IMR-90 (cell line): Measurements from ENCODE around the gene OSBPL8. TPM values are rescaled to one million over a fixed set of nuclear protein-coding genes. Genes with fewer than 3 reads are reported as not detected.

ENCODE experiments used
- CHD1 ChIP-seq: IDR thresholded peaks from 2 replicates; pipeline ENCODE4 v1.6.1; 2012; ENCODE audit warnings: low read depth, low read length, improper control_type of control experiment
- FOS ChIP-seq: fragments of 150-350 bp; IDR thresholded peaks from 2 replicates; pipeline ENCODE4 v1.6.1; 2016; ENCODE audit warnings: low read depth, low read length
- MAFK ChIP-seq: IDR thresholded peaks from 2 replicates; pipeline ENCODE4 v1.6.1; 2012; ENCODE audit warnings: low read depth, low read length, improper control_type of control experiment
- polyA plus RNA-seq, 3 experiments: library from polyadenylated mRNA; depleted of rRNA; stranded (reverse); fragments of >200 nt; gene quantifications; 2 replicates each; pipeline ENCODE4 v1.2.3, GENCODE V29; 2012; ENCODE audit warnings: low replicate concordance in 1 of 3
- total RNA-seq: library from RNA; depleted of rRNA; stranded (reverse); fragments of >200 nt; gene quantifications from 2 replicates; pipeline ENCODE4 v1.2.3, GENCODE V29; 2012
- TF ChIP-seq, protein P1 (sequence below): fragments of 150-350 bp; IDR thresholded peaks from 2 replicates; pipeline ENCODE4 v1.6.1; 2016; ENCODE audit warnings: low read depth, mild to moderate bottlenecking, low read length, moderate library complexity, borderline replicate concordance

The OSBPL8 gene
- total and polyA plus RNA-seq, 2 of the 4 experiments (the other 2 are of a cell fraction), result 17.8 to 24.2 TPM

- TF ChIP-seq, protein P1, sequence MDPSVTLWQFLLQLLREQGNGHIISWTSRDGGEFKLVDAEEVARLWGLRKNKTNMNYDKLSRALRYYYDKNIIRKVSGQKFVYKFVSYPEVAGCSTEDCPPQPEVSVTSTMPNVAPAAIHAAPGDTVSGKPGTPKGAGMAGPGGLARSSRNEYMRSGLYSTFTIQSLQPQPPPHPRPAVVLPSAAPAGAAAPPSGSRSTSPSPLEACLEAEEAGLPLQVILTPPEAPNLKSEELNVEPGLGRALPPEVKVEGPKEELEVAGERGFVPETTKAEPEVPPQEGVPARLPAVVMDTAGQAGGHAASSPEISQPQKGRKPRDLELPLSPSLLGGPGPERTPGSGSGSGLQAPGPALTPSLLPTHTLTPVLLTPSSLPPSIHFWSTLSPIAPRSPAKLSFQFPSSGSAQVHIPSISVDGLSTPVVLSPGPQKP, result no peak
- peak; percentile 35; the same call in 1 of the 2 replicates for TF ChIP-seq FOS
- peak; percentile 92 for TF ChIP-seq MAFK
- no peak for TF ChIP-seq CHD1
Observed at GRCh38 chr12:76422543-76423438, 136.8 kb downstream of the OSBPL8 start (continued).
